ENCODE data around the gene ORM1. TPM values are rescaled to one million over a fixed set of nuclear protein-coding genes. Genes with fewer than 3 reads are reported as not detected.

ORM1 gene
- total and polyA plus RNA-seq, 2 donors, result 3.1 to 3.4 TPM

GRCh38 chr9:114312513-114312875, 10.4 kb upstream of the ORM1 start:
- H3K9me3 ChIP-seq (ENCODE audit: control insufficient read depth in 2 of 2, insufficient read depth in 1 of 2, low read length in 1 of 2), result no peaks in the 10 kb centered on the region
- no peaks in the 10 kb centered on the region for H3K36me3 ChIP-seq (ENCODE audit: control insufficient read depth in 2 of 2, insufficient read depth in 2 of 2, low read length in 1 of 2)
- WGBS, result 90% methylated on average over 8 of the region's 8 CpGs
- no peak for DNase-seq (ENCODE audit: low read depth in 6 of 9, low spot score in 9 of 9)
- no peak overlapping the region for H3K27ac ChIP-seq (ENCODE audit: low read depth in 1 of 2, low read length in 1 of 2)
- no peaks in the 10 kb centered on the region for H3K27me3 ChIP-seq (ENCODE audit: control insufficient read depth in 2 of 2, insufficient read depth in 1 of 2, low read length in 1 of 2)
- H3K4me1 ChIP-seq (ENCODE audit: control insufficient read depth in 2 of 2, insufficient read depth in 2 of 2, low read length in 2 of 2), result no peaks in the 10 kb centered on the region
- H3K4me3 ChIP-seq (ENCODE audit: low read length in 2 of 2), result no peak overlapping the region

- 97% methylated on average over 8 of the region's 8 CpGs for WGBS
- no peak for DNase-seq (ENCODE audit: low read depth in 6 of 9, low spot score in 9 of 9)
- no peak overlapping the region for H3K27ac ChIP-seq (ENCODE audit: low read depth in 1 of 2, low read length in 1 of 2)
- H3K36me3 ChIP-seq (ENCODE audit: control insufficient read depth in 2 of 2, insufficient read depth in 2 of 2, low read length in 1 of 2), result no peaks in the 10 kb centered on the region
- H3K4me3 ChIP-seq (ENCODE audit: low read length in 2 of 2), result no peak overlapping the region
- no peaks in the 10 kb centered on the region for H3K27me3 ChIP-seq (ENCODE audit: control insufficient read depth in 2 of 2, insufficient read depth in 1 of 2, low read length in 1 of 2)
- no peaks in the 10 kb centered on the region for H3K9me3 ChIP-seq (ENCODE audit: control insufficient read depth in 2 of 2, insufficient read depth in 1 of 2, low read length in 1 of 2)
- no peaks in the 10 kb centered on the region for H3K4me1 ChIP-seq (ENCODE audit: control insufficient read depth in 2 of 2, insufficient read depth in 2 of 2, low read length in 2 of 2)
Measured at GRCh38 chr9:114313186-114313585, 9.7 kb upstream of the ORM1 start.

- 80% methylated on average over 7 of the region's 7 CpGs for WGBS
- Histone ChIP-seq H3K4me3 (ENCODE audit: low read length in 2 of 2) (no peak overlapping the region), H3K9me3 (ENCODE audit: control insufficient read depth in 2 of 2, insufficient read depth in 1 of 2, low read length in 1 of 2) (peaks cover 0 to 3% of the 10 kb centered on the region in 2 donors), H3K27me3 (ENCODE audit: control insufficient read depth in 2 of 2, insufficient read depth in 1 of 2, low read length in 1 of 2) (no peaks in the 10 kb centered on the region), H3K27ac (ENCODE audit: low read depth in 1 of 2, low read length in 1 of 2) (no peak overlapping the region), H3K4me1 (ENCODE audit: control insufficient read depth in 2 of 2, insufficient read depth in 2 of 2, low read length in 2 of 2) (no peaks in the 10 kb centered on the region), H3K36me3 (ENCODE audit: control insufficient read depth in 2 of 2, insufficient read depth in 2 of 2, low read length in 1 of 2) (no peaks in the 10 kb centered on the region)
- no peak for DNase-seq (ENCODE audit: low read depth in 6 of 9, low spot score in 9 of 9)
Measured at GRCh38 chr9:114314256-114314867, 8.5 kb upstream of the ORM1 start.

- H3K36me3 ChIP-seq (ENCODE audit: control insufficient read depth in 2 of 2, insufficient read depth in 2 of 2, low read length in 1 of 2), result no peaks in the 10 kb centered on the region
- H3K27me3 ChIP-seq (ENCODE audit: control insufficient read depth in 2 of 2, insufficient read depth in 1 of 2, low read length in 1 of 2), result no peaks in the 10 kb centered on the region
- H3K9me3 ChIP-seq (ENCODE audit: control insufficient read depth in 2 of 2, insufficient read depth in 1 of 2, low read length in 1 of 2), result peaks cover 0 to 3% of the 10 kb centered on the region in 2 donors
- no peak for DNase-seq (ENCODE audit: low read depth in 6 of 9, low spot score in 9 of 9)
- no peak overlapping the region for H3K27ac ChIP-seq (ENCODE audit: low read depth in 1 of 2, low read length in 1 of 2)
- H3K4me1 ChIP-seq (ENCODE audit: control insufficient read depth in 2 of 2, insufficient read depth in 2 of 2, low read length in 2 of 2), result no peaks in the 10 kb centered on the region
- 97% methylated on average over 8 of the region's 8 CpGs for whole genome bisulfite sequencing
- H3K4me3 ChIP-seq (ENCODE audit: low read length in 2 of 2), result no peak overlapping the region
Measured at GRCh38 chr9:114314881-114315722, 7.8 kb upstream of the ORM1 start.

GRCh38 chr9:114315723-114316363, 7.1 kb upstream of the ORM1 start:
- no peaks in the 10 kb centered on the region for H3K36me3 ChIP-seq (ENCODE audit: control insufficient read depth in 2 of 2, insufficient read depth in 2 of 2, low read length in 1 of 2)
- WGBS, result 93% methylated on average over 8 of the region's 8 CpGs
- no peak for DNase-seq (ENCODE audit: low read depth in 6 of 9, low spot score in 9 of 9)
- no peak overlapping the region for H3K27ac ChIP-seq (ENCODE audit: low read depth in 1 of 2, low read length in 1 of 2)
- no peak overlapping the region for H3K4me3 ChIP-seq (ENCODE audit: low read length in 2 of 2)
- H3K9me3 ChIP-seq (ENCODE audit: control insufficient read depth in 2 of 2, insufficient read depth in 1 of 2, low read length in 1 of 2), result peaks cover 0 to 3% of the 10 kb centered on the region in 2 donors
- H3K27me3 ChIP-seq (ENCODE audit: control insufficient read depth in 2 of 2, insufficient read depth in 1 of 2, low read length in 1 of 2), result no peaks in the 10 kb centered on the region
- H3K4me1 ChIP-seq (ENCODE audit: control insufficient read depth in 2 of 2, insufficient read depth in 2 of 2, low read length in 2 of 2), result no peaks in the 10 kb centered on the region

- no peak for DNase-seq (ENCODE audit: low read depth in 6 of 9, low spot score in 9 of 9)
- Histone ChIP-seq H3K27me3 (ENCODE audit: control insufficient read depth in 2 of 2, insufficient read depth in 1 of 2, low read length in 1 of 2) (no peaks in the 10 kb centered on the region), H3K4me1 (ENCODE audit: control insufficient read depth in 2 of 2, insufficient read depth in 2 of 2, low read length in 2 of 2) (no peaks in the 10 kb centered on the region), H3K27ac (ENCODE audit: low read depth in 1 of 2, low read length in 1 of 2) (no peak overlapping the region), H3K9me3 (ENCODE audit: control insufficient read depth in 2 of 2, insufficient read depth in 1 of 2, low read length in 1 of 2) (peaks cover 0 to 3% of the 10 kb centered on the region in 2 donors), H3K36me3 (ENCODE audit: control insufficient read depth in 2 of 2, insufficient read depth in 2 of 2, low read length in 1 of 2) (no peaks in the 10 kb centered on the region), H3K4me3 (ENCODE audit: low read length in 2 of 2) (no peak overlapping the region)
- 91% methylated on average over 10 of the region's 10 CpGs for WGBS
Measured at GRCh38 chr9:114316605-114317230, 6.2 kb upstream of the ORM1 start.

- Histone ChIP-seq H3K36me3 (ENCODE audit: control insufficient read depth in 2 of 2, insufficient read depth in 2 of 2, low read length in 1 of 2) (no peaks in the 10 kb centered on the region), H3K27me3 (ENCODE audit: control insufficient read depth in 2 of 2, insufficient read depth in 1 of 2, low read length in 1 of 2) (no peaks in the 10 kb centered on the region), H3K4me1 (ENCODE audit: control insufficient read depth in 2 of 2, insufficient read depth in 2 of 2, low read length in 2 of 2) (no peaks in the 10 kb centered on the region), H3K9me3 (ENCODE audit: control insufficient read depth in 2 of 2, insufficient read depth in 1 of 2, low read length in 1 of 2) (peaks cover 0 to 3% of the 10 kb centered on the region in 2 donors), H3K4me3 (ENCODE audit: low read length in 2 of 2) (no peak overlapping the region), H3K27ac (ENCODE audit: low read depth in 1 of 2, low read length in 1 of 2) (no peak overlapping the region)
- WGBS, result 95% methylated on average over 8 of the region's 8 CpGs
- no peak for DNase-seq (ENCODE audit: low read depth in 6 of 9, low spot score in 9 of 9)
Measured at GRCh38 chr9:114317665-114318357, 5.1 kb upstream of the ORM1 start.

- H3K4me3 ChIP-seq (ENCODE audit: low read length in 2 of 2), result no peak overlapping the region
- H3K27me3 ChIP-seq (ENCODE audit: control insufficient read depth in 2 of 2, insufficient read depth in 1 of 2, low read length in 1 of 2), result no peaks in the 10 kb centered on the region
- H3K4me1 ChIP-seq (ENCODE audit: control insufficient read depth in 2 of 2, insufficient read depth in 2 of 2, low read length in 2 of 2), result no peaks in the 10 kb centered on the region
- DNase-seq (ENCODE audit: low read depth in 6 of 9, low spot score in 9 of 9), result no peak
- 96% methylated on average over 8 of the region's 8 CpGs for WGBS
- no peaks in the 10 kb centered on the region for H3K36me3 ChIP-seq (ENCODE audit: control insufficient read depth in 2 of 2, insufficient read depth in 2 of 2, low read length in 1 of 2)
- no peak overlapping the region for H3K27ac ChIP-seq (ENCODE audit: low read depth in 1 of 2, low read length in 1 of 2)
- peaks cover 0 to 3% of the 10 kb centered on the region in 2 donors for H3K9me3 ChIP-seq (ENCODE audit: control insufficient read depth in 2 of 2, insufficient read depth in 1 of 2, low read length in 1 of 2)
Measured at GRCh38 chr9:114318416-114318815, 4.5 kb upstream of the ORM1 start.
